Right lobe of liver (tissue), 6 donors: Measurements from ENCODE around the gene ZNF276. TPM values are rescaled to one million over a fixed set of nuclear protein-coding genes. Genes with fewer than 3 reads are reported as not detected.
A peak's percentile ranks its signal among the peaks of the same experiment; 100 is the strongest.

Experiments
- ATAC-seq, 4 donors: fragments of 200-7000 bp; cut with Tn5 transposase; one replicate each; pipeline ENCODE4 v1.9.1; 2020; ENCODE audit warnings: mild to moderate bottlenecking in 4 of 4, moderate library complexity in 4 of 4
- DNase-seq, 3 donors: peaks; one replicate each; pipeline ENCODE4 v3.0.0-alpha.2; 2020
- H3K27ac ChIP-seq, 3 donors: fragments of 200-600 bp; one replicate each; pipeline ENCODE4 v1.8.0; 2022
- H3K27me3 ChIP-seq, 2 donors: fragments of 200-600 bp; one replicate each; pipeline ENCODE4 v1.8.0; 2022
- H3K36me3 ChIP-seq, 4 donors: fragments of 200-600 bp; sonication (generic) in 1 of 4; one replicate each; pipeline versions ENCODE4 v1.5.1 to v1.8.0; 2017 to 2022; ENCODE audit warnings: control low read depth in 1 of 4
- H3K4me1 ChIP-seq, 4 donors: fragments of 200-600 bp; sonication (generic) in 1 of 4; one replicate each; pipeline versions ENCODE4 v1.5.1 to v1.8.0; 2017 to 2022; ENCODE audit warnings: control low read depth in 1 of 4
- H3K4me3 ChIP-seq, 3 donors: fragments of 200-600 bp; one replicate each; pipeline ENCODE4 v1.8.0; 2022
- H3K9me3 ChIP-seq, 4 donors: fragments of 200-600 bp; sonication (generic) in 1 of 4; one replicate each; pipeline versions ENCODE4 v1.5.1 to v1.8.0; 2017 to 2022; ENCODE audit warnings: control low read depth in 1 of 4
- CTCF ChIP-seq, 4 donors: fragments of 200-600 bp in 3 of 4; fragments of 450-650 bp in 1 of 4; IDR thresholded peaks; one replicate each; pipeline versions ENCODE4 v1.5.1 to v1.8.0; 2016 to 2022; ENCODE audit warnings: antibody characterized with exemption in 4 of 4, mild to moderate bottlenecking in 2 of 4
- POLR2A ChIP-seq: fragments of 450-650 bp; IDR thresholded peaks from one replicate; pipeline ENCODE4 v1.6.1; 2017; ENCODE audit warnings: antibody characterized with exemption, mild to moderate bottlenecking
- WGBS: methylation state at CpG from one replicate; pipeline ENCODE4 v1.1.6; 2018; ENCODE audit warnings: low coverage, low lambda C conversion rate; ENCODE audit not compliant: insufficient coverage; ENCODE audit errors: missing lambda C conversion rate; 5-methylcytosine and 5-hydroxymethylcytosine counted together
- intact Hi-C, 2 donors: fragments of 100-400 bp; cut with DNase I; formaldehyde crosslinking; loops; one replicate each; pipeline versions ENCODE4 v1.11.2 to v1.14.1; 2022
- total RNA-seq, 6 experiments: library from RNA; depleted of rRNA in 2 of 6; stranded (reverse); fragments of >200 nt in 2 of 6; fragmentation: NEBNext Ultra II Directional in 3 of 6; extraction: Animal tissue kit (Norgen Biotek cat#: 25700) in 3 of 6; gene quantifications; one replicate each; pipeline versions ENCODE4 v1.1.0 to v1.2.4, GENCODE V29; 2016 to 2023
- donor health status: DM: no; HTN: yes; CAD: no.
- donor health status: DM: no; HTN: no; CAD: no.
- donor health status: DM: no; HTN: no; CAD: no.
- donor health status: DM: no; HTN: yes; CAD: no.
- donor health status: DM: no; HTN: yes; CAD: no.

Gene ZNF276
- total RNA-seq, 6 experiments from 2014 or later: 6.9 to 13.4 (median 9.1) TPM

GRCh38 chr16:89759746-89760340 is 38.5 kb downstream of the ZNF276 start:
- WGBS: 77% methylated on average over 18 of the region's 26 CpGs
- Histone ChIP-seq H3K9me3 (no peaks in the 10 kb centered on the region), H3K4me3 (no peak overlapping the region), H3K27me3 (no peaks in the 10 kb centered on the region), H3K27ac (no peak overlapping the region), H3K36me3 (peaks cover 0 to 7% (median 0%) of the 10 kb centered on the region in 4 donors), H3K4me1 (peaks cover 0 to 15% (median 0%) of the 10 kb centered on the region in 4 donors)
- intact Hi-C loops: no loop called here
- ATAC-seq (no peak), DNase-seq (no peak)
- no peak for TF ChIP-seq POLR2A
- TF ChIP-seq CTCF (IDR thresholded peaks at IDR 0.05): no peak

GRCh38 chr16:89761304-89761922 is 40.1 kb downstream of the ZNF276 start:
- H3K4me1 ChIP-seq: peaks cover 0 to 15% (median 0%) of the 10 kb centered on the region in 4 donors
- H3K36me3 ChIP-seq: peaks cover 0 to 7% (median 0%) of the 10 kb centered on the region in 4 donors
- ATAC-seq (peak; percentile 14 to 36 (median 26)), DNase-seq (no peak)
- TF ChIP-seq POLR2A: no peak
- no peak for TF ChIP-seq CTCF (IDR thresholded peaks at IDR 0.05)
- WGBS: 25% methylated on average over 17 of the region's 17 CpGs
- peak overlapping the region; percentile 14 to 43 (median 25) for H3K4me3 ChIP-seq
- intact Hi-C loops: no loop called here
- H3K9me3 ChIP-seq: no peaks in the 10 kb centered on the region
- H3K27ac ChIP-seq: peak overlapping the region; percentile 50 to 53 (median 51)
- H3K27me3 ChIP-seq: no peaks in the 10 kb centered on the region

- 0% methylated on average over 5 of the region's 18 CpGs for WGBS
- Histone ChIP-seq H3K27ac (peak overlapping the region; percentile 78 to 96 (median 83)), H3K9me3 (no peaks in the 10 kb centered on the region), H3K36me3 (no peaks in the 10 kb centered on the region), H3K27me3 (no peaks in the 10 kb centered on the region), H3K4me1 (peaks cover 0 to 15% (median 0%) of the 10 kb centered on the region in 4 donors), H3K4me3 (peak overlapping the region; percentile 47 to 70 (median 51))
- peak; percentile 67 for TF ChIP-seq POLR2A
- no peak for TF ChIP-seq CTCF (IDR thresholded peaks at IDR 0.05)
- DNase-seq: peak; percentile 73 to 83 (median 76)
- intact Hi-C loops: no loop called here
- peak; percentile 87 to 94 (median 92) for ATAC-seq
These were observed 43.4 kb downstream of the ZNF276 start for GRCh38 chr16:89764711-89765201.

- H3K9me3 ChIP-seq: no peaks in the 10 kb centered on the region
- intact Hi-C loops: no loop called here
- peak overlapping the region in 2 of 3 donors; percentile 47 to 70 for H3K4me3 ChIP-seq
- H3K4me1 ChIP-seq: peaks cover 0 to 15% (median 0%) of the 10 kb centered on the region in 4 donors
- 50% methylated on average over 2 of the region's 10 CpGs for WGBS
- DNase-seq (no peak), ATAC-seq (peak; percentile 19 to 34 (median 28))
- H3K36me3 ChIP-seq: no peaks in the 10 kb centered on the region
- H3K27me3 ChIP-seq: no peaks in the 10 kb centered on the region
- TF ChIP-seq POLR2A: no peak
- TF ChIP-seq CTCF (IDR thresholded peaks at IDR 0.05): no peak
- H3K27ac ChIP-seq: peak overlapping the region; percentile 78 to 96 (median 83)
These were observed 44.0 kb downstream of the ZNF276 start for GRCh38 chr16:89765292-89765830.
